ENCODE measurements around the gene SPRED2.

DNA sequence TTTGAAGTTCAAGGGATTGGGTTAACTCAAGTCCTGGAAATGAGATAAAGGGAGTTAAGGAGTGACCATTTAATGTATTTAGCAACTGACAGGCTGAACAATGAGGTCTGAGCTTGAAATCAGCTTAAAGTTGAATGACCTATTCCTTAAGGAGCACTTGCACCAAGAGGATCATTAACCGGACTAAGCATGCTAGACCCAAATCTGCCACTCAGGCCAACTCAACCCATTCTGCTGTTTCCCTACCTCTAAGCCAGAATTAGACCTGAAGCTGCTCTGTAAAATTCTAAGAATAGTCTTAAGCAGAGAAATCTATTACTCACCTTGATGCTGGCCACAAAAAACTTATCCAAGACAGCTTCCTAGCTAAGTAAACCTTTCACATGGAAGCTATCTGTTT lies 59.8 kb downstream of the SPRED2 start:
- TF ChIP-seq, protein P1, sequence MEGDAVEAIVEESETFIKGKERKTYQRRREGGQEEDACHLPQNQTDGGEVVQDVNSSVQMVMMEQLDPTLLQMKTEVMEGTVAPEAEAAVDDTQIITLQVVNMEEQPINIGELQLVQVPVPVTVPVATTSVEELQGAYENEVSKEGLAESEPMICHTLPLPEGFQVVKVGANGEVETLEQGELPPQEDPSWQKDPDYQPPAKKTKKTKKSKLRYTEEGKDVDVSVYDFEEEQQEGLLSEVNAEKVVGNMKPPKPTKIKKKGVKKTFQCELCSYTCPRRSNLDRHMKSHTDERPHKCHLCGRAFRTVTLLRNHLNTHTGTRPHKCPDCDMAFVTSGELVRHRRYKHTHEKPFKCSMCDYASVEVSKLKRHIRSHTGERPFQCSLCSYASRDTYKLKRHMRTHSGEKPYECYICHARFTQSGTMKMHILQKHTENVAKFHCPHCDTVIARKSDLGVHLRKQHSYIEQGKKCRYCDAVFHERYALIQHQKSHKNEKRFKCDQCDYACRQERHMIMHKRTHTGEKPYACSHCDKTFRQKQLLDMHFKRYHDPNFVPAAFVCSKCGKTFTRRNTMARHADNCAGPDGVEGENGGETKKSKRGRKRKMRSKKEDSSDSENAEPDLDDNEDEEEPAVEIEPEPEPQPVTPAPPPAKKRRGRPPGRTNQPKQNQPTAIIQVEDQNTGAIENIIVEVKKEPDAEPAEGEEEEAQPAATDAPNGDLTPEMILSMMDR (IDR thresholded peaks at IDR 0.05) = no peak
- no peak for TF ChIP-seq POLR2A (IDR thresholded peaks at IDR 0.05)
- no peak for TF ChIP-seq POLR2AphosphoS5 (IDR thresholded peaks at IDR 0.05)
- TF ChIP-seq EP300 (IDR thresholded peaks at IDR 0.05) = no peak
